ENCODE data around the gene PRKCZ. TPM values are rescaled to one million over a fixed set of nuclear protein-coding genes. Genes with fewer than 3 reads are reported as not detected.

The PRKCZ gene
- total RNA-seq, 6 experiments from 2014 or later: 0.55 to 1.4 (median 0.95) TPM

DNA sequence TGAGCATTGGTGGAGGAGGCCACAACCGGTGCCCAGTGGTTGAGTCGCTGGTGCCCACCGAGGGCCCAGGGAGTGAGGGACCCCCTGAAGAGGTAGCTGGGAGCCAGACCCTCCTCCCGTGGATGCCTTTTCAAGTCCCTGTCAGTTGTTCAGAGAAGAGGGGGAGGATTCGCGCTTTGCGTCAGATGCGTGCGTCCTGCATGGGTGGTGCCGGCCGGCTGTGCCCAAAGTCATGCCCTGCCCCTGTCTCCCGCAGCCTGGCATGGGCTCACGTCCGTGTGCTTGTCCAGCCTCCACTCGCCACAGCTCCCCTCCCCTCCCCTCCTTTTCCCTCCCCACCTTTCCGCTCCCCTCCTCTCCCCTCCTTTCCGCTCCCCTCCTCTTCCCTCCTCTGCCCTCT lies 45.2 kb downstream of the PRKCZ start:
- DNase-seq: no peak
- Mint-ChIP-seq H3K4me3 (no peak overlapping the region), H3K9me3 (peaks cover 12% of the 10 kb centered on the region), H3K27me3 (ENCODE audit: insufficient read depth) (peaks cover 23% of the 10 kb centered on the region), H3K36me3 (ENCODE audit: low read depth) (peaks cover 5% of the 10 kb centered on the region; the same call in 1 of the 2 replicates), H3K4me1 (ENCODE audit: low read depth) (no peaks in the 10 kb centered on the region), H3K27ac (no peak overlapping the region)
- TF ChIP-seq, protein P1, sequence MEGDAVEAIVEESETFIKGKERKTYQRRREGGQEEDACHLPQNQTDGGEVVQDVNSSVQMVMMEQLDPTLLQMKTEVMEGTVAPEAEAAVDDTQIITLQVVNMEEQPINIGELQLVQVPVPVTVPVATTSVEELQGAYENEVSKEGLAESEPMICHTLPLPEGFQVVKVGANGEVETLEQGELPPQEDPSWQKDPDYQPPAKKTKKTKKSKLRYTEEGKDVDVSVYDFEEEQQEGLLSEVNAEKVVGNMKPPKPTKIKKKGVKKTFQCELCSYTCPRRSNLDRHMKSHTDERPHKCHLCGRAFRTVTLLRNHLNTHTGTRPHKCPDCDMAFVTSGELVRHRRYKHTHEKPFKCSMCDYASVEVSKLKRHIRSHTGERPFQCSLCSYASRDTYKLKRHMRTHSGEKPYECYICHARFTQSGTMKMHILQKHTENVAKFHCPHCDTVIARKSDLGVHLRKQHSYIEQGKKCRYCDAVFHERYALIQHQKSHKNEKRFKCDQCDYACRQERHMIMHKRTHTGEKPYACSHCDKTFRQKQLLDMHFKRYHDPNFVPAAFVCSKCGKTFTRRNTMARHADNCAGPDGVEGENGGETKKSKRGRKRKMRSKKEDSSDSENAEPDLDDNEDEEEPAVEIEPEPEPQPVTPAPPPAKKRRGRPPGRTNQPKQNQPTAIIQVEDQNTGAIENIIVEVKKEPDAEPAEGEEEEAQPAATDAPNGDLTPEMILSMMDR (IDR thresholded peaks at IDR 0.05): no peak

DNA sequence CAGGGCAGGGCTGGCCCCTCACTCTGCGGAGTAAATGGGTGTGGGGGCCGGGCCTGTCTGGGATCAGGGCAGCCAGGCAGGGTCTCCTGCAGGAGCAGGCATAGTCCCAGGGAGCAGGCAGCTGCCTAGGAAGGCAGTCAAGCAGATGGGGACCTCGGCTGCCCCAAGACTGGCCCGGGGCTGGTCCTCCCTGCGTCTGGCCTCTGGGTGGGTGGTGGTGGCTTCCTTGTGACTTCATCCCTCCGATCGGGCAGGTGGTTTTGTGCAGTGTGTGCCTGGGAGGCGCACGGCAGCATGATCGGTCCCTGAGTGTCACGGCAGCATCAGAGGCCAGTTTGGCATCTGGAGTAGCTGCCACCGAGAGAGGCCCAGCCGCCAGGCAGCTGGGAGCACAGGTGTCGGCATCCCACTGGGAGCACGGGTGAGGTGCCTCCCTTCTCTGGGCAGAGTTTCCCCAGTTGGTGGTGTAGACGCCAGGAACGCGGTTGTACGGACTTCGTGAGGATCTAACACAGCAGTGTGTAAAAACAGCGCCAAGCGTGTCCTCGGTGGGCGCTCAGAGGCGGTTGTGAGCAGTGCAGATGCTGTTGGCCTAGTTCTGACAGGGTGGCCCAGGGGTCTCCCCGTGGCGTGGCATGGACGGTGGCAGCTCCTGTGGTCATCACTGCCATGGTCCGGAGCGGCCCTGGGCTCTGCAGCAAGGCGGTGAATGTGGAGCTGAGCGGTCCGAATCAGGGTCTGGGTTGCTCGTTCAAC lies 45.9 kb downstream of the PRKCZ start:
- Mint-ChIP-seq H3K4me1 (ENCODE audit: low read depth) (no peaks in the 10 kb centered on the region), H3K36me3 (ENCODE audit: low read depth) (peaks cover 5% of the 10 kb centered on the region; the same call in 1 of the 2 replicates), H3K27me3 (ENCODE audit: insufficient read depth) (peaks cover 19% of the 10 kb centered on the region), H3K27ac (no peak overlapping the region), H3K9me3 (peaks cover 12% of the 10 kb centered on the region), H3K4me3 (no peak overlapping the region)
- TF ChIP-seq, protein P1 (IDR thresholded peaks at IDR 0.05): no peak
- no peak for DNase-seq

DNA sequence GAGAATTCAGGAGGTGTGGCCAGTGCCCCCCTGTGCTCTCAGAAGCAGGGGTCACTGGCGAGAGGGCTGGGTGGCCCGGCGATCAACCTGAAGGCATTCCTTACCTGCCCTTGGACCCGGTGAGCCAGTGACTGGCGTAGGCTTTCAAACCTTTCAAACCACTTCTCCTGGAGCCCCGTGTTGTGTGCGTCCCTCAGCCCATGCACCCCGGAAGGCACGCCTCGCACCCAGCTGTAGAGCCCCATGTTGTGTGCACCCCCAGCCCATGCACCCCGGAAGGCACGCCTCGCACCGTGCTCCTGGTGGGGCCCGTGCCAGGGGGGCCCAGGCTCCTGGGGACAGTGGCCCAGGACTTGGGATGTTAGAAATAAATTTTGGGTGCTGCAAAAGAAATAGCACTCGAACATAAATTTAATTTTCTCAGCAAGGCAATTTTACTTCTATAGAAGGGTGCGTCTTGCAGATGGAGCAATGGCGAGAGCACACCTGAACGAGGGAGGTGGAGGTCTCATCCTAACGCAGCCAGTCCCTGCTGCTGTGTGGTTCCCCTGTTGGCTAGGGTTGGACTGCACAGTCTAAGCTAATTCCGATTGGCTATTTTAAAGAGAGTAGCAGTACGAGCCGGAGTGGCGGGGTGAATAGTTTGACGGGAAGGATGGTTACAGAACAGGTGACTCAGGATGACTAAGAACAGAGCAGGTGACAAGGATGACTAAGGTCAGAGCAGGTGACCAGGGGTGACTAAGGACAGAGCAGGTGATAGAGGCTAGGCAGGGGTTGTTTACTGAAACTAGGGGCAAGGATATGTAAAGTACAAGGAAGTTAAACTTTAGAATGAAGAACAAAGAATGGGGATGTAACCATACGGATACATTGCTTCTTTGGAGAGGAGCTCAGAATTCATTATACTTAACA lies 47.4 kb downstream of the PRKCZ start:
- Mint-ChIP-seq H3K4me1 (ENCODE audit: low read depth) (no peaks in the 10 kb centered on the region), H3K27me3 (ENCODE audit: insufficient read depth) (peaks cover 22% of the 10 kb centered on the region), H3K36me3 (ENCODE audit: low read depth) (peaks cover 5% of the 10 kb centered on the region; the same call in 1 of the 2 replicates), H3K27ac (no peak overlapping the region), H3K9me3 (peaks cover 12% of the 10 kb centered on the region), H3K4me3 (no peak overlapping the region)
- TF ChIP-seq, protein P1 (IDR thresholded peaks at IDR 0.05): no peak
- DNase-seq: no peak

DNA sequence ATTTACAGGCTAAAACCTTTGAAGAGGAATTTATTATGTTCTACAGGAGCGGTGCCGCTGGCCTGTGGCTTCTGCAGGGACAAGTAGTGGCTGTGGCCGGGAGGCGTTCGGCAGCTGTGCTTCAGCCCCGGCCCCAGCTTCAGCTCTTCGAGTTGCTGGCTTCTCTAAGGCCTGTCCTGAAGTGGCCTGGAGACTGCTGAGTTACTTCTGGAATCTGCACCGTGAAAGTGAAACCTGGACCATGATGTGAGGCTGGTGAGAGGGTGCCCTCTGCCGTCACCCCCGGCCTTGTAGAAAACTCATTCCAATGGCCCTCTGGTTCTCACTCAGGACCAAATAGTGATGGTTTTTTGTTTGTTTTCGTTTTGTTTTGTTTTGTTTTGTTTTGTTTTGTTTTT lies 48.1 kb downstream of the PRKCZ start:
- H3K9me3 Mint-ChIP-seq: peaks cover 12% of the 10 kb centered on the region
- no peak overlapping the region for H3K27ac Mint-ChIP-seq
- TF ChIP-seq, protein P1 (IDR thresholded peaks at IDR 0.05): no peak
- peaks cover 22% of the 10 kb centered on the region for H3K27me3 Mint-ChIP-seq (ENCODE audit: insufficient read depth)
- H3K4me3 Mint-ChIP-seq: no peak overlapping the region
- DNase-seq: no peak
- H3K4me1 Mint-ChIP-seq (ENCODE audit: low read depth): no peaks in the 10 kb centered on the region
- peaks cover 5% of the 10 kb centered on the region; the same call in 1 of the 2 replicates for H3K36me3 Mint-ChIP-seq (ENCODE audit: low read depth)

DNA sequence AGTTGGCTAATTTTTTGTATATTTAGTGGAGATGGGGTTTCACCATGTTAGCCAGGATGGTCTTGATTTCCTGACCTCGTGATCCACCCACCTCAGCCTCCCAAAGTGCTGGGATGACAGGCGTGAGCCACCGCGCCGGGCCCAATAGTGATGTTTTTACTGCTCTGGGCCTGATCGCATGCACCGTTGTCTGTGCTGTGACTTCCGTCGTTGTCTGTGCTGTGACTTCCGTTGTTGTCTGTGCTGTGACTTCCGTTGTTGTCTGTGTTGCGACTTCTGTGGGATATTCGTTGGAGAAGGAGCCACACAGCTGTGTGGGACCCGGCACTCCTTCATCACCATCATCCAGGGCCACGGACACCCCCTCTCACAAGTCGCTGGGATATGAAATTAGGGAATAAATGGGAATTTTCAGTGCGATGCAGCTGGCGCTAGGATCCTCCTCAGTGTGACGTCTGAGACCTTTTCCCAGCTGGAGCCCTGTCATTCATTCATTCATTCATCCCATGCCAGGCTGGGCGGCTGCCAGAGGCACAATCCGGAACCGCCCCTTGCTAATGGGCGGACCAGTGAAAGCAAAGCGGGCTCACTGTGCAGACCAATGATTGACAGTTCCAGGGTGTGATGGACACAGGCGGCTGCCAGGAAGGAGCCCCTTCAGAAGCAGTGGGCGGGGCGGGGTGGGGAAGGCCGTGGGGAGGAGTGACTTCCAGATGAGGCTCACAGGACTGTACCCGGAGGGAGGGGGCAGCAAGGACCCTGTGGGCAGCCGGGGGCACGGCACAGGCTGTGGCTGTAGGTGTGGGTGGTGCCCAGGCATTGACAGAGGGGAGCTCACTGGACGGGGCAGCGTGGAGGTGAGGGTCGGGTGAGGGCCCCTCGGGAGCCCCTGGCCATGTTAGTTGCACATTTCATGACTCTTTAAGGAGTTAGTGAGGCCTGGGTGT lies 48.9 kb downstream of the PRKCZ start:
- Mint-ChIP-seq H3K27ac (no peak overlapping the region), H3K9me3 (peaks cover 12% of the 10 kb centered on the region), H3K4me3 (no peak overlapping the region), H3K27me3 (ENCODE audit: insufficient read depth) (peaks cover 21% of the 10 kb centered on the region), H3K36me3 (ENCODE audit: low read depth) (peaks cover 5% of the 10 kb centered on the region; the same call in 1 of the 2 replicates), H3K4me1 (ENCODE audit: low read depth) (no peaks in the 10 kb centered on the region)
- TF ChIP-seq, protein P1 (IDR thresholded peaks at IDR 0.05): no peak
- no peak for DNase-seq

All from HFFc6 (cell line).